ENCODE measurements around the gene CSF3.
"Not testable (repeated sequence)": the region's sequence is repeated elsewhere in the genome, so short reads cannot be mapped to it uniquely, and the experiment has no call there.

CSF3 gene

GRCh38 chr17:40004712-40005111 lies 10.5 kb upstream of the CSF3 start:
- H3K4me3 ChIP-seq (IDR thresholded peaks at IDR 0.05; ENCODE audit: insufficient read depth, low read depth, low read length): no peak overlapping the region
- no peak overlapping the region for H3K4me2 ChIP-seq
- H3K4me1 ChIP-seq (ENCODE audit: low read depth, poor library complexity, severe bottlenecking): no peaks in the 10 kb centered on the region
- TF ChIP-seq CTCF (conservative IDR thresholded peaks at IDR 0.05; ENCODE audit: low read depth, low read length): no peak
- no peak overlapping the region for H3K9ac ChIP-seq
- H3K36me3 ChIP-seq (ENCODE audit: insufficient read depth): no peaks in the 10 kb centered on the region
- H3K79me2 ChIP-seq (ENCODE audit: insufficient read depth, low read depth): no peaks in the 10 kb centered on the region
- no peaks in the 10 kb centered on the region for H4K20me1 ChIP-seq (ENCODE audit: insufficient read depth)
- H3K27ac ChIP-seq: no peak overlapping the region
- no peak overlapping the region for H2AFZ ChIP-seq (ENCODE audit: low read depth)
- H3K27me3 ChIP-seq (ENCODE audit: insufficient read depth, low read depth): no peaks in the 10 kb centered on the region

GRCh38 chr17:40005520-40005919 lies 9.7 kb upstream of the CSF3 start:
- Histone ChIP-seq H2AFZ (ENCODE audit: low read depth) (no peak overlapping the region), H3K27ac (no peak overlapping the region), H3K4me3 (IDR thresholded peaks at IDR 0.05; ENCODE audit: insufficient read depth, low read depth, low read length) (no peak overlapping the region), H3K9ac (no peak overlapping the region), H3K4me2 (no peak overlapping the region), H4K20me1 (ENCODE audit: insufficient read depth) (no peaks in the 10 kb centered on the region), H3K36me3 (ENCODE audit: insufficient read depth) (no peaks in the 10 kb centered on the region), H3K79me2 (ENCODE audit: insufficient read depth, low read depth) (no peaks in the 10 kb centered on the region), H3K4me1 (ENCODE audit: low read depth, poor library complexity, severe bottlenecking) (no peaks in the 10 kb centered on the region), H3K27me3 (ENCODE audit: insufficient read depth, low read depth) (no peaks in the 10 kb centered on the region)
- no peak for TF ChIP-seq CTCF (conservative IDR thresholded peaks at IDR 0.05; ENCODE audit: low read depth, low read length)

GRCh38 chr17:40010946-40011500 lies 4.2 kb upstream of the CSF3 start:
- H3K79me2 ChIP-seq (ENCODE audit: insufficient read depth, low read depth); H3K4me3 ChIP-seq (IDR thresholded peaks at IDR 0.05; ENCODE audit: insufficient read depth, low read depth, low read length); H3K4me1 ChIP-seq (ENCODE audit: low read depth, poor library complexity, severe bottlenecking); H3K9ac ChIP-seq; H3K4me2 ChIP-seq; H3K36me3 ChIP-seq (ENCODE audit: insufficient read depth); H2AFZ ChIP-seq (ENCODE audit: low read depth); H3K27me3 ChIP-seq (ENCODE audit: insufficient read depth, low read depth); H3K27ac ChIP-seq; H4K20me1 ChIP-seq (ENCODE audit: insufficient read depth): not testable (repeated sequence)

GRCh38 chr17:40012017-40012647 lies 3.1 kb upstream of the CSF3 start:
- H3K9ac ChIP-seq; H4K20me1 ChIP-seq (ENCODE audit: insufficient read depth); H3K27me3 ChIP-seq (ENCODE audit: insufficient read depth, low read depth); H3K27ac ChIP-seq; H3K79me2 ChIP-seq (ENCODE audit: insufficient read depth, low read depth); H2AFZ ChIP-seq (ENCODE audit: low read depth); H3K36me3 ChIP-seq (ENCODE audit: insufficient read depth); H3K4me1 ChIP-seq (ENCODE audit: low read depth, poor library complexity, severe bottlenecking); H3K4me3 ChIP-seq (IDR thresholded peaks at IDR 0.05; ENCODE audit: insufficient read depth, low read depth, low read length); H3K4me2 ChIP-seq: not testable (repeated sequence)

- no peak for TF ChIP-seq CTCF (conservative IDR thresholded peaks at IDR 0.05; ENCODE audit: low read depth, low read length)
- H4K20me1 ChIP-seq (ENCODE audit: insufficient read depth): no peaks in the 10 kb centered on the region
- H3K36me3 ChIP-seq (ENCODE audit: insufficient read depth): no peaks in the 10 kb centered on the region
- no peak overlapping the region for H2AFZ ChIP-seq (ENCODE audit: low read depth)
- no peak overlapping the region for H3K9ac ChIP-seq
- no peak overlapping the region for H3K4me3 ChIP-seq (IDR thresholded peaks at IDR 0.05; ENCODE audit: insufficient read depth, low read depth, low read length)
- no peak overlapping the region for H3K27ac ChIP-seq
- no peaks in the 10 kb centered on the region for H3K79me2 ChIP-seq (ENCODE audit: insufficient read depth, low read depth)
- H3K27me3 ChIP-seq (ENCODE audit: insufficient read depth, low read depth): no peaks in the 10 kb centered on the region
- no peak overlapping the region for H3K4me2 ChIP-seq
- H3K4me1 ChIP-seq (ENCODE audit: low read depth, poor library complexity, severe bottlenecking): peaks cover 4% of the 10 kb centered on the region
These were observed 762 bp upstream of the CSF3 start for GRCh38 chr17:40014375-40014980.

Data from KMS-11 (cell line).